ES-I3 (cell line): Measurements from ENCODE around the gene RPH3AL.
"Not testable (repeated sequence)": the region's sequence is repeated elsewhere in the genome, so short reads cannot be mapped to it uniquely, and the experiment has no call there.

ENCODE experiments used
- H3K36me3 ChIP-seq: 2 replicates; pipeline ENCODE4 v1.6.1; 2013; ENCODE audit warnings: mild to moderate bottlenecking, low read length, control low read depth, moderate library complexity; ENCODE audit not compliant: insufficient read depth
- H3K4me1 ChIP-seq: 2 replicates; pipeline ENCODE4 v1.6.1; 2013; ENCODE audit warnings: mild to moderate bottlenecking, control low read depth, low read length; ENCODE audit not compliant: insufficient read depth
- H3K9ac ChIP-seq: 2 replicates; pipeline ENCODE4 v1.6.1; 2013; ENCODE audit warnings: low read depth, mild to moderate bottlenecking, low read length, moderate library complexity
- H3K9me3 ChIP-seq: 2 replicates; pipeline ENCODE4 v1.6.1; 2013; ENCODE audit warnings: mild to moderate bottlenecking, low read length, moderate library complexity; ENCODE audit not compliant: control insufficient read depth, insufficient read depth

Gene RPH3AL

DNA sequence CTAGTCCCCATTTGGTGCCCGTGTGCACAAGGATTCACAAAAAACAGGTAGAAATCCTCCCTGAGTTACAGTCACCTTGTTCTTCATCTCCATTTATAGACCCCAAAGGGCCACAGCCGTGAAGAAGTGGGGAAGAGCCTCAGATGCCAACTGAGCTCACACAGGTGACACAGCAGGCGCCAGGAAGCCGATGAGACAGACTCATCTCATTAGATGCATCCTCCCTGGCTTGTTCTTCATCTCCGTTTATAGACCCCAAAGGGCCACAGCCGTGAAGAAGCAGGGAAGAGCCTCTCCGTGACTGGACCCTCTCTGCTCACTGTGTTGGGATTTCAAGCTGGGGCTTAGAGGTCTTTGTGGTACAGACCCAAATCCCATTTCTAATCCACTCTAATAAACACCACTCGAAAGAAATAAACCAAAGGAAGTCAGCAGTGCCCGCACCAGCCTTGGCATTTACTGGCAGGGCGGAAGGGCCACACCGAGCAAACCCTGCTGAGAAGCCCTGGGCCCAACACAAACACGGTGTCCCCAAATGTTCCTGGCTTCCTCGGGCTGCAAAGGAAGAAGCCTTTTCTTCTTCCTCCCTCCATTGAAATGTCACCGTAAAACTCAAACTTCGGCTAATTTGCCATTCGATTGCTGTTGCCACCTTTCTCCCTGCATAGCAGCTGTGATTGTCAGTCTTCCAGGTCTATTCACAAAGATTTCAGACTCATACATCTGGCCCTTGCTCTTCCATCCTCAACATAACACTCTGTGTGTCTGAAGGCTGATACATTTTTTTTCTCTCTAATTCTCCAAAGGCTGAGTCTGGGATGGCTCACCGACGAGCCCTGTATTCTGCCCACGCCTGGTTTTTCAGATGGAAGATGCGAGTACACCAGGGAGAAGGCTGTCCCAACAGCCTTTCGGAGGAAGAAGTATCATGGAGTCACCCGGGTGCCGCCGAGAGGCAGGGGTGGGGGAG is 126.2 kb downstream of the RPH3AL start:
- Histone ChIP-seq H3K4me1 (no peaks in the 10 kb centered on the region), H3K9ac (no peak overlapping the region), H3K9me3 (no peaks in the 10 kb centered on the region), H3K36me3 (no peaks in the 10 kb centered on the region)

DNA sequence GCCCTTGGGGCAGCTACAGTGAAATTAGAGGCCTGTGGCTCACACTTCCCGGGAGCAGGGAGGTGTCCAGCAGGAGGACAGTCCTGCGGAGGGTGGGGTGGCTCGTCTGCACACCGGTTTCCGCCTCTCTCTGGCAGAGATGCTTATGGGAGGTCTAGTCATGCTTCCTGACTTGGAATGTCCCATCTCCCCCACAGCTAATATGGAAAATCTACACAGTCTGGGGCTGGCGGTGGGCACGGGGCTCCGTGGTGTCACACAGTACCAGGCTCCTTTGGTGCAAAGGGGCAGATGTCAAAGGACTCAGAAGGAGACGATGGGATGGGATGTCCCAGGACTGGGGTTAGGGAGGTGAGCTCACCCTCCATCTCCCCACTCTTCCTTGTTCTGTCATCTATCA is 127.1 kb downstream of the RPH3AL start:
- Histone ChIP-seq H3K9ac (no peak overlapping the region), H3K4me1 (no peaks in the 10 kb centered on the region), H3K9me3 (no peaks in the 10 kb centered on the region), H3K36me3 (no peaks in the 10 kb centered on the region)

DNA sequence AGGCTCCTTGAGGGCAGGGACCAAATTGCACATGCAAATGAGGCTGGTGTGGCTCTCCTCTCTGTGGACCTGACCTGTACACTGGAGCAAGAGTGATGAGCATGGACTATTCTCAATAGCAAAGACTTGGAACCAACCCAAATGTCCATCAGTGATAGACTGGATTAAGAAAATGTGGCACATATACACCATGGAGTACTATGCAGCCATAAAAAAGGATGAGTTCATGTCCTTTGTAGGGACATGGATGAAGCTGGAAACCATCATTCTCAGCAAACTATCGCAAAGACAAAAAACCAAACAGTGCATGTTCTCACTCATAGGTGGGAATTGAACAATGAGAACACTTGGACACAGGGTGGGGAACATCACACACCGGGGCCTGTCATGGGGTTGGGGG is 128.0 kb downstream of the RPH3AL start:
- not testable (repeated sequence) for H3K36me3 ChIP-seq, H3K9ac ChIP-seq, H3K9me3 ChIP-seq, H3K4me1 ChIP-seq

DNA sequence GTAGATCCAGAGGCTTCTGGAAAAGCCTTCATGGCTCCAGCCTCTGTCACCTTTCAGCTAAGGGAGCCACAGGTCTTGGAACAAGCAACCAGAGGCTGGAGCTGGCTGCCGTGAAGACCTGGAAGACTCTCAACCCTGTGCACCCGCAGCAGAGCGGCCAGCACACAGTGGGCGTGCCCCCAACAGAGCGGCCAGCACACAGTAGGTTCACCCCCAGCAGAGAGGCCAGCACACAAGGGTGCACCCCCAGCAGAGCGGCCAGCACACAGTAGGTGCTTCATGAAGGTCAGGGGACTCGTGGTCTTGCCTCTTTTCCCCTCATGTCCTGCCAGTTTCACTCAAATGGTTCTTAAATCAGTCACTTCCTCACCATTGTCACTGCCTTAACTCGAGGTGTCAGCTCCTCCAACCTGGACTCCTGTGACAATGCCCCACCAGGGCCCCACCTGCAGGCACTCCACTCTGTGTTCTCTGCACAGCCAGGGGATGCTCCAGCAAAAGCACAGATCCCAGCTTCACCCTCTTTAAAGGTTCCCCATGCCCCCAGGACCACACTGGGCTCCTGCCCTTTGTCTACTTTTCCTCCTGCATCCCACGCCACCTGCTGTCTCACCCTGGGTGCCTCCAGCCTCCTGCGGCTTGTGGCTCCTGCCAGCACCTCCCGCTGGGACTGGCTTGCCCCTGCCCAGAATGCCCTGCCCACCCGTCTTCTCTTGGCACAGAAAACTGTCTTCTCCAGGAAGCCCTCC is 128.7 kb downstream of the RPH3AL start:
- Histone ChIP-seq H3K36me3 (no peaks in the 10 kb centered on the region), H3K4me1 (no peaks in the 10 kb centered on the region), H3K9ac (no peak overlapping the region), H3K9me3 (no peaks in the 10 kb centered on the region)

DNA sequence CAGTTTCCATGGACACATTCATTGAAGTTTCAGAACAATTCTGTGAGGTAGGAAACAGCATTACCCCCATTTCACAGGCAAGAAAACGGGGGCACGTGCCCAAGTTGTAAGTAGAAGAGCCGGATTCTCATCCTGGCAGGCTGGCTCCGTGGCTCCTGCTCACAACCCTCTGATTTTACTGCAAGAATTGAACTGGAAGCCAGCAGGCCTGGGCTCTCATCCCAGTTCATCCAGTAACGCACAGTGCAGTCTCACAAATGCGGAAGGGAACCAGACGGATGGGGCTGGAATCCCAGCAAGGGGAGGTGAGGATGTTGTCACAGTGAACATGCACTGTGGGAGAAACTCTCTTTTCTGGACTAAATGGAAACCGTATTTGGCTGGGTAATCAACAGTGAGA is 130.4 kb downstream of the RPH3AL start:
- Histone ChIP-seq H3K9me3 (no peaks in the 10 kb centered on the region), H3K9ac (no peak overlapping the region), H3K4me1 (no peaks in the 10 kb centered on the region), H3K36me3 (no peaks in the 10 kb centered on the region)

DNA sequence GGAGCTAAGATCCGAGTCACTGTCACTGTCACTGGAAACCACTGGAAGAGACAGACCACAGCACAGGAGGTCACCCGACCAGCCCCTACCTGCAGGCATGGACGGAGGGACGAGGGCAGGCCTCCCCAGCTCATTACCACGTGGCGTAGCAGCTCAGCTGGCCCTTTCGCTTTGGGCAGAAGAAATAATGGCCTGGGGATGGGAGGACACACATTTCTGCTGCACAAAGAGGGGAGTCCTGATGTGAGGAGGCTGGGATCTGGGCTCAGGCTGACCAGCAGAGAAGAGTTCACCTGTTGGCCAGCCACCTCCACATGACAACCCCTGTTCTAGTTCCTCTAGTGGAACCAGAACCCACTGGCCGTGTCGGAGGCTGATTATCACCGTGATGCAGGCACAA is 132.9 kb downstream of the RPH3AL start:
- no peaks in the 10 kb centered on the region for H3K9me3 ChIP-seq
- H3K4me1 ChIP-seq: no peaks in the 10 kb centered on the region
- H3K9ac ChIP-seq: no peak overlapping the region
- no peaks in the 10 kb centered on the region for H3K36me3 ChIP-seq

DNA sequence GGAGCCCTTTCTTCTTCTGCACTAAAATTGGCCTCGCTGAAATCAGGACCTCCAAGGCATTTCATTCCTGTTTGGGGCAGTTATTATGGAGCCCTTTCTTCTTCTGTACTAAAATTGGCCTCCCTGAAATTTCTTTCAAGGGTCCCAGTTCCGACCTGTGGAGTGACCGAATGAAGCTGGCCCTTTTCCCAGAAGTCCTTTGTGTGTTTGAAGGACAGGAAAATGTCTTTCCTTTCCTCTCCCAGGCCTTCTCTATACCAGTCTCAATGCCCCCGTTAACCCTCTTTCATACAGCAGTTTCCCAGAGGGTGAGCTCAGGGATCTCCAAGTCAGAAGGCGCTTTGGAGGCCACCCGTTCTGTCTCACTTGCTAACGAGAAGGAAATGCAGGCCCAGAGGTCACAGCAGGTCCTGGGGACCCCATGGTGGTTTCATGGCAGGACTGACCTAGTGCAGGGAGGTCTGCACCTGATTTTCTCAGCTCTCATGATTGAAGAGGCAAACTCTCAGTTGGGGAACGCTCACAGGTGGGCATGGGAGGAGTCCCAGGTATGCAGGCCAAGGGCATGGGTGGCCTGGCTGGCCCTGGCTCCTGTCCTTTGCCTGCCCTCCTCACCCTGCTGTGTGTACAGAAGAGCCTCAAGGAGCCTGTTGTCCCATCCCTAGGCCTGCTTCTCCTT is 134.0 kb downstream of the RPH3AL start:
- H3K9ac ChIP-seq: no peak overlapping the region

DNA sequence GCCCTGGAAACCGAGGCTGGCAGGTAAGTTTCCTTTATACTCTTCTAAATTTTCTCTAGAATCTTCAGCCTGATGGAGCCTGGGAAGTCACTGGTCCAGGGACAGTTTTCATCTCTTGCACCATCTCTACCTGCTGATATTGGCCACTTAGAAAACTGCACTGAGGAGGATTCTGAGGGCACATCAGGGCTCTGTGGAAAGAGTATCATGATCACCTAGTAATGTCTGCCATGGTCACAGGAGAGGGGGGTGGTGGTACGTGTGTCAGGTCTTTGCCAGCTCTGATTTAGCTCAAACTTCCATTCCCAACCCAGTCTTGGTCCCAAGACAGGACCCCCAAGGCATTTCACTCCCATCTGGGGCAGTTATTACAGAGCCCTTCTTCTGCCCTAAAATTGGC is 136.0 kb downstream of the RPH3AL start:
- Histone ChIP-seq H3K9ac (no peak overlapping the region), H3K9me3 (no peaks in the 10 kb centered on the region), H3K4me1 (no peaks in the 10 kb centered on the region), H3K36me3 (no peaks in the 10 kb centered on the region)

More for the DNA sequence above, 134.0 kb downstream of the RPH3AL start:
- Histone ChIP-seq H3K36me3 (no peaks in the 10 kb centered on the region), H3K4me1 (no peaks in the 10 kb centered on the region), H3K9me3 (no peaks in the 10 kb centered on the region)

DNA sequence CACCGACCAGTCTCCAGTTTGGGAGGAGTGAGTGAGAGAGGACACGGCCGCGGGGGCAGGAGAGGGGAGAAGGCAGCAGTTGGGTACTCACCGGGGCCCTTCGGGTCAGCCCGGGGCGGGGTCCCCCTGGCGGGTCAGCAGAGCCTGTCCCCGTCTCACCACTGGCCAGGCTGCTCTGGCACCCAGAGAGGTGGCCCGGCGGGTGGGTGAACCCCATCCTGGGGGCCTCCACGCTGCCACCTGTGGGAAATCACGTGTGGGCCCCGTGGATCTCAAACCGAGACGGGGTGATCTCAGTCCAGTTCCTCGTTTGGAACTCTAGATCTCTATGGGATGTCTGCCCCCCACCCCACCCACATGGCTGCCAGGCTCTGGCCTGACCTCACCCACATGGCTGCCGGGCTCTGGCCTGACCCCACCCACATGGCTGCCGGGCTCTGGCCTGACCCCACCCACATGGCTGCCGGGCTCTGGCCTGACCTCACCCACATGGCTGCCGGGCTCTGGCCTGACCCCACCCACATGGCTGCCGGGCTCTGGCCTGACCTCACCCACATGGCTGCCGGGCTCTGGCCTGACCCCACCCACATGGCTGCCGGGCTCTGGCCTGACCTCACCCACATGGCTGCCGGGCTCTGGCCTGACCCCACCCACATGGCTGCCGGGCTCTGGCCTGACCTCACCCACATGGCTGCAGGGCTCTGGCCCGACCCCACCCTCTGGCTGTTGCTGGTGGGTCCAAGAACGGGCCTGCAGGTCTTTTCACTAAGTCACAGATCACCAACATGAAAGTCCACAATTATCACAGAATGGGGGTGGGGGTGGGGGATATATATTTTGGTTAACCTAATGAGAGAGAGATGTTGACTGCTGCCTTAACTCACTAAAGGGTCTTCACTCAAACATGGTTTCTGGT is 136.8 kb downstream of the RPH3AL start:
- H3K36me3 ChIP-seq, H3K4me1 ChIP-seq, H3K9me3 ChIP-seq: not testable (repeated sequence)
- H3K9ac ChIP-seq: peak overlapping the region; percentile 69; the same call in 1 of the 2 replicates

DNA sequence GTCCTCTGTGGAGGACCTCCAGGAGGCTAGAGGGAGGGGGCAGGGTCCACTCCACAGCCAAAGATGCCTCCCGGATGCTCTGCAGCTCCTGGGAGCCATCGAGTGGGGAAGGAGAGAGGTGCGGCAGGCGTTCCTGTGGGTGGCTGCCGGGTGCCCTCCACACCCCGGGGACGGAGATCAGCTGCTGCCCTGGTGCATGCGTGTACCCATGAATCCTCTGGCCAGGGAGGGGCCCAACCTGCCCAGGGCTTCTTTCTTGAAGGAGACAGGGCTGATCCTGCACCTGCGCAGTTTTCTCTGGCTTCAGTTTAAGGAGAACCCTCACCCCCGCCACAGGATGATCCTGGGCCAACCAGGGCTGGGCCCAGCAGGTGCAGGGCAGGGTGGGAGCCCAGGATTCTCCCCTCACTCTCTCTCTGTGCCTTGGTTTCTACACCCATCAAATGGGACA is 137.7 kb downstream of the RPH3AL start:
- no peaks in the 10 kb centered on the region for H3K36me3 ChIP-seq
- no peaks in the 10 kb centered on the region for H3K9me3 ChIP-seq
- H3K9ac ChIP-seq: peak overlapping the region; percentile 69; the same call in 1 of the 2 replicates
- no peaks in the 10 kb centered on the region for H3K4me1 ChIP-seq

DNA sequence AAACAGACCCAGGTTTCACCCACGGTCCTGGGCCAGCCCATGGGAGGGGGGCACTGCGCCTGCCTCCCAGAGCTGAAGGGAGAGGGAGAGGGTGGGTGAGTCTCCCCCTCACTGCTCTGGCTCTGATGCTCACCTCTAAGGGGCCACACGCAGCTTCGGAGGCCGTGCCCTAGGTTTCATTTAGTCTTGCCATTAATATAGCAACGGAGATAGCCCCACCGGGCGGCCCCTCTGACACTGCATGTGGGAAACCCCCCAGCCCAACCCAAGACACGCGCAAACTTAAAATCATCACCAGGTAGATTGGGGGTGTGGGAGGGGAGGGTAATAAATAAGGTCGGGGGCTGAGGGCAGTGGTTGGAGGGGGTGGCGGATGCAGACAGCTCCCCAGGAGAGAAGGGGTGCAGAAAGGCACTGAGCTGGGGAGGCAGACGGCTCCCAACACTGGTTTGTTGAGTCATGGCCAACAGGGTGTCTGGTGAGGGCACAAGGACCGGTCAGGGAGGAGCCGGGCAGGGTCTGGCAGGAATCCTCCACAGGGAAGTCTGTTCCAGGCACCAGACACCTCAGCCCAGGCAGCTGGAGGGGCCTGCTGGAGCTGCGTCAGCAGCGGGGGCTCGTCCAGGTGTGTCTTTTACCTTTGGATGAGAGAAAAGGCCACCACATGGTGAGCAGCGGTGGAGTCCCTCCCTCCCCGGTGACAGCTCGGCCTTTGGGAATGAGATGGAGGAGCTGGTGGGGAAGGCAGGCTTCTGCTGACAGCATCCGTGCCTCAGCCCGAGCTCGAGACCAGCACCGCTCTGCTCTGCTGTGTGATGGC is 139.1 kb downstream of the RPH3AL start:
- Histone ChIP-seq H3K9me3 (peaks cover 3% of the 10 kb centered on the region; the same call in 1 of the 2 replicates), H3K9ac (no peak overlapping the region), H3K4me1 (no peaks in the 10 kb centered on the region), H3K36me3 (no peaks in the 10 kb centered on the region)

DNA sequence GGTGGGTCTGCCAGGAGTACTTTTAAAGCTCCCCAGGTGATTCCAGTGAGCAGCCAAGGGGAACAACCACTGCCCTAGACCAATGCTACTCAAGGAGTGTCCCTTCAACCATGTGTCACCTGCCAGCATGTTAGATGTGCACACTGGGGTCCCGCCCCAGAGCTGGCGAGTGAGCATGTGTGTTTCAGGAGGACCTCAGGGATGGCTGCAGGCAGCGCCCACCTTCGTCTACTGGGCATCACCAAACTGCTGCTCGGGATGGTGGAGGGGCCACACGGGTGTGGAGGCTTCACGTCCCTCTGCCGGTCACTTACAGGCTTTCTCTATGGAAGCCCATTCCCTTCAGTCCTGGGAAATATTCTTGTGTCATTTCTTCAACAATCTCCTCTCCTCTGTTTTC is 142.2 kb downstream of the RPH3AL start:
- no peaks in the 10 kb centered on the region for H3K36me3 ChIP-seq
- no peak overlapping the region for H3K9ac ChIP-seq
- peaks cover 3% of the 10 kb centered on the region; the same call in 1 of the 2 replicates for H3K9me3 ChIP-seq
- no peaks in the 10 kb centered on the region; the same call in 1 of the 2 replicates for H3K4me1 ChIP-seq

DNA sequence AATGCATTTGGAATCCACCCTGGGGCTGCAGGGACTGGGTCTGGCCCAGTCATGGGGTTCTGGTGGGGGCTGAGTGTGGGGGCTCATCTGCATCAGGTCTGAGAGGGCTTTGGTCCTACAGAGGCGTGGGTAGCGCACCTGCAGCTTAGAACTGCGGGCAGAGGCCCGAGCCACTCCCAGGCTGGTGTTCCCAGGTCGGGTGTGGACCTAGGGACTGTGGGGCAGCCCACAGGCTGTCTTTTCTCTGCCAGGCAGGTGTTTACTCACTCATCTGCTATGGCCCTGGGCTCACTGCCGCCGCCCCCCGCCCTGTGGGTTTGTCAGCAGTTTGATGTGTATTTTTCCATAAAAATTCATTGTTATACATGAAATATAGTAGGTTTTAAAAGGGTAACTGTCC is 144.2 kb downstream of the RPH3AL start:
- H3K36me3 ChIP-seq: no peaks in the 10 kb centered on the region
- peaks cover 3% of the 10 kb centered on the region; the same call in 1 of the 2 replicates for H3K4me1 ChIP-seq
- H3K9me3 ChIP-seq: peaks cover 3% of the 10 kb centered on the region; the same call in 1 of the 2 replicates
- no peak overlapping the region for H3K9ac ChIP-seq
